ENCODE measurements around the gene SERF1B. TPM values are rescaled to one million over a fixed set of nuclear protein-coding genes. Genes with fewer than 3 reads are reported as not detected.

SERF1B gene
- total RNA-seq, 1 experiment from 2014 or later, result 52.0 TPM

Other genes starting within 250 kb of the SERF1B start
- gene SMN2, start 24.4 kb downstream of the SERF1B start, total RNA-seq (2014; rRNA removed), result 31.6 and 42.2 TPM in 2 replicates

Data from PC-3 (cell line).